Fibroblast of the aortic adventitia (primary cell): ENCODE data around the gene PDE7B. TPM values are rescaled to one million over a fixed set of nuclear protein-coding genes. Genes with fewer than 3 reads are reported as not detected.
A peak's percentile ranks its signal among the peaks of the same experiment; 100 is the strongest.

Source experiments
- DNase-seq: peaks from one replicate; pipeline ENCODE4 v3.0.0-alpha.2; 2010; ENCODE audit warnings: low read depth
- H3K4me3 ChIP-seq: 2 replicates; pipeline ENCODE4 v1.5.1; 2011; ENCODE audit warnings: low read depth, mild to moderate bottlenecking, control low read depth, low read length, moderate library complexity
- total RNA-seq: library from RNA; depleted of rRNA; stranded (reverse); fragments of >200 nt; gene quantifications from 2 replicates; pipeline ENCODE4 v1.2.3, GENCODE V29; 2012; ENCODE audit warnings: low replicate concordance
- TF ChIP-seq, protein P1 (sequence below): IDR thresholded peaks from 2 replicates; pipeline ENCODE4 v1.5.1; 2011; ENCODE audit warnings: mild to moderate bottlenecking, low read length, control low read depth, inconsistent platforms; ENCODE audit not compliant: insufficient read depth

Gene PDE7B
- total RNA-seq, 1 donor, result 23.9 TPM

DNA sequence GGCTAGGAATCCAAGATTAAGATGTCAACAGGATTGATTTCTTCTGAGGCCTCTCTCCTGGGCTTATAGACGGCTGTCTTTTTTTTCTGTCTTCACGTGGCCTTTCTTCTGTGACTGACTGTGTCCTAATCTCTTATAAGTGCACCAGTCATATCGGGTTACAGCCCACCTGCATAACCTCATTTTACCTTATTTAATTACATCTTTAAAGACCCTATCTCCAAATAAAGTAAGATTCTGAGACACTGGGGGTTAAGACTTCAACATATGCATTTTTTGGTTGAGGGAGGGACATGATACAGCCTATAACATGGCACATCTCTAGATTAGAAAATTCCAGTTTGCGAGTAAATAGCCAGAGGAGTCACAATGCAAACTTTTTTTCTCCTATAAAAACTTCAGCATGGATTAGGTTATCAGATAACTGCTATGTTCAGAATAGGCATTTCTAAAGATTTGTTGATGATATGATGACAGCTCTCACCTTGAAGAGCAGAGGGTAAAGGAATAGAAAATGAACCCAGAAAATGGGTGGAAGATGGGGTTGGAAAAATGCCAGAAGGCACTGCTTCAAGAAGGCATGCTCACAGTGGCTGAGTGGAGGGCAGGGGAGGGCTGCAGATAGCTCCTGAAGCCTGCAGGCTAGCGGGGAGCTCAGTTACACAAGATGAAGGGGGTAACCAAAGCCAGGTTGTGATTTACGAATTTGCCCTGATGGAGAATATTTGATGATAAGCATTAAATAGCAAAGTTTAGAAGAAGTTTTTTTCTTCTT, 8.7 kb upstream of the PDE7B start:
- DNase-seq, result no peak
- TF ChIP-seq, protein P1, sequence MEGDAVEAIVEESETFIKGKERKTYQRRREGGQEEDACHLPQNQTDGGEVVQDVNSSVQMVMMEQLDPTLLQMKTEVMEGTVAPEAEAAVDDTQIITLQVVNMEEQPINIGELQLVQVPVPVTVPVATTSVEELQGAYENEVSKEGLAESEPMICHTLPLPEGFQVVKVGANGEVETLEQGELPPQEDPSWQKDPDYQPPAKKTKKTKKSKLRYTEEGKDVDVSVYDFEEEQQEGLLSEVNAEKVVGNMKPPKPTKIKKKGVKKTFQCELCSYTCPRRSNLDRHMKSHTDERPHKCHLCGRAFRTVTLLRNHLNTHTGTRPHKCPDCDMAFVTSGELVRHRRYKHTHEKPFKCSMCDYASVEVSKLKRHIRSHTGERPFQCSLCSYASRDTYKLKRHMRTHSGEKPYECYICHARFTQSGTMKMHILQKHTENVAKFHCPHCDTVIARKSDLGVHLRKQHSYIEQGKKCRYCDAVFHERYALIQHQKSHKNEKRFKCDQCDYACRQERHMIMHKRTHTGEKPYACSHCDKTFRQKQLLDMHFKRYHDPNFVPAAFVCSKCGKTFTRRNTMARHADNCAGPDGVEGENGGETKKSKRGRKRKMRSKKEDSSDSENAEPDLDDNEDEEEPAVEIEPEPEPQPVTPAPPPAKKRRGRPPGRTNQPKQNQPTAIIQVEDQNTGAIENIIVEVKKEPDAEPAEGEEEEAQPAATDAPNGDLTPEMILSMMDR, result no peak
- no peak overlapping the region for H3K4me3 ChIP-seq

DNA sequence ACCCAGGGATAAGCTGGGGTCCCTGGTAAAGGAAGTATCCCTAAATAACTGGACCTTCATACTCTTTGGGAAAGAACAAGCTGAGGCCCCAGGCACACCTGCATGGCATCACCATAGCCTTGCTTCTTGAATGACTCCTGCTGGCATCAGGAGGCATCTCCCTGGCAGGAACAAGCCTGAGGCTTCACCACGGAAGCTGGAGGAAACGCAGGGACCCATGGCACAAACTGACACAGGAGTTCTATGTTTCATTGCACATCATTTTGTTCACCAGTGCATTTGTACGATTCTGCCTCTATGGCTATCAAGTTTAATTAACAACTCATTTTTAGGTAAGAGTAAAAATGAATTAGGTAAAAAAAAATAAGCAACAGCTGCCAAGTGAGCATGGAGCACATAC, 619 bp upstream of the PDE7B start:
- TF ChIP-seq, protein P1, result no peak
- H3K4me3 ChIP-seq, result peak overlapping the region; percentile 61
- no peak for DNase-seq

DNA sequence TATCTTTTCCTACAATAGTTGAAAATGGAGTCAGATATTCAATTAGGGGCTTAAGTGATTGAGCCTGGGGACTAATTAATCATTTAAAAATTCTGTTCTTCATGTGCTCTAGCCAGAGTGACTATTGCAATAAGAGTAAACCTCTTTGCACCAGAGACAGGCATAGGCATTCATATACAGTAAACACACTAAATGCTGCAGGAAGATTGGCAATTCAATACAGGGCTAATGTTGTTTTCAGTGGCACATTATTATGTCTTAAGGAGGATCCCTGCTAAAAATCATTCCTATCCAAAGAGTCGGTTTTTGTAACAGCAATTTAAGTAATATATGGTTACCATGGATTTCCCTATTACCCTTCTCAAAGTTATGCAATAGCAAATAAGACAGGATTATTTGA, 1.2 kb downstream of the PDE7B start:
- peak; percentile 44 for DNase-seq
- H3K4me3 ChIP-seq, result peak overlapping the region; percentile 61
- TF ChIP-seq, protein P1, result no peak

DNA sequence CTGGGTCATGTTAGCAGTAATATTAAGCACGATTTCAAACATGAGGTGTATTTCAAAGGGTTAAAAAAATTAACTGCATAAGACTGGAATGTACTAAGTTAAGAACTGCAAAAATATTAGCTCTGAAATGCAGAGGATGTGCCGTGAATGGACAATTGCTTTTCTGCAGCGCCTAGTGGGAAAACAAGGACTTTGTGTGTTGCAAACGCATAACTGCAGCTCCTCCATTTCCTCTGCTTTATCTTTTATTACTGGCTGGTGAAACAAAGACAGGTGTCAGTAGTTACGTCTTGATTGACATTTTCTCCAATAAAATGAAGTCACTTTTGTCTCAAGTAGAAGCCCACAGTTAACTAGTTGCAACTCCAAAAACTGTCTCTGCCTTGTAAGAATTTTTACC, 1.7 kb downstream of the PDE7B start:
- TF ChIP-seq, protein P1, result peak; percentile 37
- peak; percentile 69 for DNase-seq
- peak overlapping the region; percentile 61 for H3K4me3 ChIP-seq

DNA sequence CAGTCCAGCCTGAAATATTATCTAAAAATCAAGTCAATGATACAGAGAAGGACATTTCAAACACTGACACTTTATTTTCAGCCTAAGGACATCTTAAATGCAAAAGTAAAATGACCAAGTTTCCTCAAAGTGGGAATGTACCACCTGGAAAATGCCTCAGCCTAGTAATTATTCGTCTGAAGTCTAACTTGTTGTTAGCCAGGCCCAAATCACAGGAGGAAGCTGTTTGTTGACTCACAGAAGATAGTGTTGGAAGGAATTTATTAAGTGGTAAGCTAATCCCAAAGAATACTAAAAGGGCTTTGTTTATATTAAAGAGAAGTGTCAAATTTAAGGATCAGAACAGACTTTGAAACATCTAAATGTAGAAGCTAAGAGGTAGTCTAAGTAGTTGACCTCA, 2.5 kb downstream of the PDE7B start:
- DNase-seq, result peak; percentile 52
- H3K4me3 ChIP-seq, result peak overlapping the region; percentile 34
- TF ChIP-seq, protein P1, result no peak

DNA sequence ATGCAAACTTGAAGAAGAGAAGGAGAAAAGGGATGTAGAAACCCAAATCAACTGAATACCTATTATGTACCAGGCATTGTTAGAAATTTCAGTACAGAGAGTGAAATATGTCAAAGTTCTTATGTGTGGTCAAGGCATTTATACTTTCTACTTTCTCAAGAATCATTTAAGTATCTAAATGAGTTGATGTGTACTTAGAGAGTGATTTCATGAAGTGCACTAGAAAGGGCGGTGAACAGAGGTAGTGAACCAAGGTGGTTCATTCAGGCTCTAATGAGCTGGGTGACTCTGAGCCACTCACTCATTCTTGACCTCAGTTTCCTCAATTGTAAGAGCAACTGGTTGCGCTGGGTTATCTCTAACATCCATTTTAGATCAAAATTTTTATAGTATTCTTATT, 3.3 kb downstream of the PDE7B start:
- no peak overlapping the region for H3K4me3 ChIP-seq
- DNase-seq, result no peak
- TF ChIP-seq, protein P1, result no peak

DNA sequence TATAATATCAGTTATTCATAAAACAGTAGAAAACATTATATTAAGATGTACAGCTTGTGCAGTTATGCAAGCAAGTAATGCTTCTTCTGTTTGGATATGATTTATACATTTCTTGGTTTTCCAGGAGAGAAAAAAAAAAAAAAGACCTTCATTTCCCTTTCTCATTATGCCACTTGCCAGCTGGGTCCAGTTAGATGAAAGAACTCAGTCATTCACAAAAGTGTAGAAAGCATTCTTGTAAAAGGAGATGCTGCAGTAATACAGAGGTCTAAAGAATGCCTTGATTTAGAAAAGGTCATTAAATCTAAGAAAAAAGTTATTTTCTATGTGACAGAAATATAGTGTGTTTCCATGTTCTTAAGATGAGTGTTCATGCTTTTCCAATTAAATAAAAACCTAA, 7.4 kb downstream of the PDE7B start:
- DNase-seq, result no peak
- TF ChIP-seq, protein P1, result no peak
- H3K4me3 ChIP-seq, result no peak overlapping the region
